Stimulated activated CD4-positive, alpha-beta T cell treated with anti-CD3 and anti-CD28 coated beads, Interleukin-2, amount 100 ng/mL, for 24 hours (primary cell): ENCODE data around the gene FAM241B.

Experiments used
- DNase-seq, 2 donors: peaks; one replicate each; pipeline ENCODE4 v3.0.0-alpha.2; 2020

The FAM241B gene

DNA sequence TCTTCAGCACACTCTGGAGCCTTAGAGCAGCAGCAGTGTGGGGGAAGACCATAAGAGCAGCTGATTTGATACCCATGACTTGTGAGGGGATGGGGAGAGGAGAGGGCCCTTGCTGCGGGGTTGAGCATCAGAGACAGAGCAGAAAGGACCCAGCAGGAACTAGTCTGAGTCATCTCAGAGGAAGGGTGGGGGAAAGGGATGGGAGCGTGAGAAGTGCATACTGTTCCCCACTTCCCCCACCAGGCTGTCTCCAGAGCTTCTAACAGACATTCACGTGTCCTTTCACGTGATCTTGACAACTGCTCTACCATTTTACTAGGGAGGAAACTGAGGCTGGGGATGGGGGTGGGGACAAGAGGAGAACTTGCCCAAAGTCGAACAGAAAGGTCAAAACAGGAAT lies 38.7 kb downstream of the FAM241B start:
- no peak for DNase-seq

DNA sequence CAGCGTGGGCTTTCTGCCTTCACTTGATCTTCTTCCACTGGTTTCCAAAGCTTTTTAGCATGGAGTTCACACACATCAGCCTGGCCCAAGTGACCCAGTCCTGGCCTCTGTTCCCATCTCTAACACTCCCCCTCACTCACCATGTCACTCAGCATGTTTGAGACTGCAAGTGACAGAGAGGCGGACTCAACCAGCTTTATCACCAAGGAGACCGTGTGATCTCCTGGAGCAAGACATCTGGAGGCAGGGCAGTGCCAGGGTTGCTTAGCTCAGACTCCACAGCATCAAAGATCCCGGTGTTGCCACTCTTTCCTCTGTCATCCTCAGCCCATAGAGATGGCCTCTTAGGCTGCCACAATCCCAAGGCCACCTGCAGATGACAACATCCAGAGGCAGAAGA lies 39.4 kb downstream of the FAM241B start:
- DNase-seq, result no peak

DNA sequence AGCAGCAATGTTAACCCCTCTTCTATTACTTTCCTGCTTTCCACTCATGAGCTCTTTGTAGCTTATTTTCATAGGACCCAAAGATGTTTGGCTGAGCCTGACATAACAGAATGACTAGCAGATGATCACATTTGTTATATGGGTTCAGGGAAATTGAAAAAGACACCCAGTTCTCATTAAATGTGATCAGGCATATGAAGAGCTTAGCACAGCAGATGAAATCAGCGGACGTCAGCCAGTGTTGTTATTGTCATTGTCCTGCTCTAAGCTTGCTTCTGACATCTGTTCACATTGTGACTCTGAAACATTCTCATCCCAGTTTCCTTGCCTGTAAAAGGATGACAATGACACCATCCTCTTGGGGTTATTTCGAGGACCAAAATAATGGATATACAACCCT lies 43.5 kb downstream of the FAM241B start:
- no peak for DNase-seq

DNA sequence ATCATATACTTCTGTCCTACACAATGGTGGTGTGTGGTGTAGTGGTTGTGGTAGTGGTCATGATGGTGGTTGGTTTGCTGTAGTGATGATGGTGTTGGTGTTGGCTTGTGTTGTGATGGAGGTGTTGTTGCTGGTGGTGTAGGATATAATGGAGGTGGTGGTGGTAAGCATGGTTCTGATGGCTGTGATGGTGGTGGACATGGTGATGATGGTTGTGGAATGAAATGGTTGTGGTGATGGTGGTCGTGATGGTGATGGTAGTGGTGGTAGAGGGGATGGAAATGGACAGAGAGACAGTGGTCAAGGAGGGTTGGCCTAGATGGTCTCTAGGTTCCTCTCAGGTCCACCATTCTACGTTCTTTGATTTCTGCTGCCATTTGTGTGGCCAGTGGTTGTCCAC lies 44.7 kb downstream of the FAM241B start:
- no peak for DNase-seq

DNA sequence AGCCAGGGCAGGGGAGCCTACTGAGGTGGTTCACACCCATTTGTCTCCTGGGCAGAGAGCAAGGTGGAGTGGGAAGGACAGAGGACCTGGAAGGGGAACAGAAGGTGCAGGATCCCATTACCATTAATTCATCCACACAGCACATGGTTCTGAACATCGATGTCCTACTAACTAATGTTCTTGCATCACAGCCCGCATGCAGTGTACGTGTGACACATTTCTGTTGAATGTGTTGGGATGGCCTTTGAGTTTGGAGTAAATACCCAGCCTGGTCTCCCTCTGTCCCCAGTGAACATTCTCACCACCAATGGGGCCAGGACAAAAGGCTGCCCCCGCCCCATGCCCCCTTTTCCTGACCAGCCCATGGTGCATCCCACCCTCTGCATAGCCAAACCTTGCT lies 46.3 kb downstream of the FAM241B start:
- DNase-seq, result no peak

DNA sequence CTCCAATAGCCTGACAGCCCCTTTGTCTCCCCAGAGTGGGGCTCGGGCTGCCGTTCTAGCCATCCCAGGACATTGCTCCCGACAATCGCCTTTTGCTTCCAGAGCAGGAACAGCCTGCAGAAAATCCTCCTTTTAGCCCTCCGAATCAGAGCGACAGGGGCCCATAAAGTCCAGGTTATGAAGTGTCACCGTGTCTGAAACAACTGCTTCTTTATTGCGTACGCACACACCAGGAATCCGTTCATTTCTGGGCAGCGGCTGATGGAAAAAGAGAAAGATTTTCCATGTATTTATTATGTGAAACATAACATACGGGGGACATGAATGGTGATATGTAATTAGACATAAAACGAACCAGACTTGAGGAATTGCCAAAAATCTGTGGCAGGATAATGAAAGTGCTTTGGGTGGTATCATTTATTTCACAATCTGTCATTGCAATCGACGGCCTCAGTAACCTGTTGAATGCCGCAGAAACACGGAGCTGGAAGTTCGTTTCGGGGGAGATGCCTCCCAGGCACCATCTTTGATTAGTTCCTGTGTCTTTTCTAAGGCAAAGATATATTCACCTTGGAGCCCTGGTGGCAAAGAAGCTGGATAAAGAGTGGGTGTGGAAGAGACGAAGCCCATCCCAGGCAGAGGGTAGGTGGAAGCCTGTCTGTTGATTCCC lies 48.1 kb downstream of the FAM241B start:
- no peak for DNase-seq

DNA sequence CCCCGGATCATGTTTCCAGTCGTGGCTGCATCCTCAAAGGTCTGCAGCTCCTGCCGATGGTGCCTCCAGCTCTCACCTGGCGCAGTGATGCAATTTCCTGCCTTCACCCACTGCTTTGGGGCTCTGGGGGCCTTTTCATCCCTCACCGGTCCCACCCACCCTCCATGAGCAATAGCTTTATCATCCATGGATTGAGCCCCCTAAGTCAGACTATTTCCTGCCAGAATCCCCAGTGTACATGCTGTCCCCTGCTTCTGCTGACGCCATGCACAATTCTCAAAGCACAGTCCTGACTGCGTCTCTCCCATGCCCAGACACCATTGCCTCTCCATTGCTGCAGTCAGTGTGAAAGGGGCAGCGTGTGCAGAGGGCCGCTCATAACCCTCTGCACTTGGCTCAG lies 49.7 kb downstream of the FAM241B start:
- DNase-seq, result no peak

DNA sequence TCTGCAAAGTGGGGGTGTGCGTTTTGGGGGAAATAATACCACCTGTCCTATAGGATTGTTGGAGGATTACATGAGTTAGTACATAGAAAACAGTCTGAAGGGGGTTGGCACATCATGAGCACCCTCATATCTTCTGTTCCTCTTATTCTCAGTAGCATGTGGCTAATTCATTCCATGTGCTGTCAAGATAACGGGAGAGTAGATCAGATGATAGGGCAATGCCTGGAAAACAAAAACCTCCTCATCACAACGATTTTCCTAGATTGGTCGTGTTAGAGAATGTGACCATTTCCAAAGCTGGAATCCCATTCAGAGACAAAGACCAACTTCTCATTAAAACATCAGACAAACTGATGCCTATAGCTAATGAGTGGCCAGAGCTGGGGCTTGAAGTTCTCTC lies 50.6 kb downstream of the FAM241B start:
- DNase-seq, result no peak

DNA sequence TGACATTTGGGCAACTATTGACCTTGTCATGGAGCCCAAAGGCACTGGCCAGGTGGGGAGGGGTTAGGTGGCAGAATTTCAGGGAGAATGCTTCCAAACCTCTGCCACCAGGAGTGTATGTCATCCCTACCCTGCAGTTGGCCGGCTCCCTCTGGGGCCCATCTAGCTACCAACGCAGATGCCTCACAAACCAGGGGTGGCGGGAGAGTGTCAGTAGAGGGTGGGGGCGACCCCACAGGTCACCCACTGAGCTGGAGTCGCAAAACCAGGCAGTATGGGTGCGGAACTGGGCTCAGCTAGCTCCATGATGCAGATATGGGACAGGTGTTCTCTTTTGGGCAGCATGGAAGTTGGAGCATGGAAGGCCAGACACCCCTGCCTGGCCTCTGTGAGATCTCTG lies 51.4 kb downstream of the FAM241B start:
- no peak for DNase-seq

DNA sequence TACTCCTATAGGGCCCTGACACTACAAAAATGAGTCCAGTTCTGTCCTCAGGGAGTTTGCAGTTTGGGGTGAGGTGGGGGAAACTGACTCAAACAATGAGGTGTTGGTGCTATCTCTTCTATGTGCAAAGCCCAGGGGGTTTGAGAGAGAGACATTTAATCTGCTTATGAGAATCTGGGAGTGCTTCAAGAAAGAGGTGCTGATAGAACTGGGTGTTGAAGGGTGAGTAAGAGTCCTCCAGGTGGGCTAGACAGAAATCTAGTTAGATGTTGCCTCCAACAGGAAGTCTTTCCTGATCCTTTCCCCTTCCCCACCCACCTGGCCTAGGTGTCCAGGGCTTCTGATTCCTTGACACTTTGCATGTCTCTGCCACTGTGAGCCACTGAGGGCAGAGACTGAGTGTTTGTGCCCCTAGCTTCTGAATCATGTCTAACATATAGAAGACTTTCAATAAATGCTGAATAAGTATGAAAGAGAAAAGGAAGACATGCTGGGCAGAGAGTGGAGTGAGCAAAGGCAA lies 53.0 kb downstream of the FAM241B start:
- no peak for DNase-seq
